ENCODE data around the gene KCNK10.

- TF ChIP-seq CTCF (IDR thresholded peaks at IDR 0.05; ENCODE audit: low read depth, low read length): no peak
- TF ChIP-seq MYC (IDR thresholded peaks at IDR 0.05; ENCODE audit: low read depth, low read length): no peak
- TF ChIP-seq MAX (IDR thresholded peaks at IDR 0.05; ENCODE audit: low read depth, low read length): no peak
- TF ChIP-seq POLR2A (IDR thresholded peaks at IDR 0.05; ENCODE audit: extremely low read depth, insufficient read length): no peak
Measured at GRCh38 chr14:88300817-88301216, 22.3 kb downstream of the KCNK10 start.
